Urothelium cell line (cell line): ENCODE measurements around the gene SLC27A2.

ENCODE experiments used
- DNase-seq: peaks from one replicate; pipeline ENCODE4 v3.0.0; 2011; ENCODE audit warnings: low spot score, mixed read lengths
- FAIRE-seq: peaks from 2 replicates; lab custom pipeline; 2011; peaks lifted over from hg19 to GRCh38; lab: Jason Lieb, UNC

SLC27A2 gene

DNA sequence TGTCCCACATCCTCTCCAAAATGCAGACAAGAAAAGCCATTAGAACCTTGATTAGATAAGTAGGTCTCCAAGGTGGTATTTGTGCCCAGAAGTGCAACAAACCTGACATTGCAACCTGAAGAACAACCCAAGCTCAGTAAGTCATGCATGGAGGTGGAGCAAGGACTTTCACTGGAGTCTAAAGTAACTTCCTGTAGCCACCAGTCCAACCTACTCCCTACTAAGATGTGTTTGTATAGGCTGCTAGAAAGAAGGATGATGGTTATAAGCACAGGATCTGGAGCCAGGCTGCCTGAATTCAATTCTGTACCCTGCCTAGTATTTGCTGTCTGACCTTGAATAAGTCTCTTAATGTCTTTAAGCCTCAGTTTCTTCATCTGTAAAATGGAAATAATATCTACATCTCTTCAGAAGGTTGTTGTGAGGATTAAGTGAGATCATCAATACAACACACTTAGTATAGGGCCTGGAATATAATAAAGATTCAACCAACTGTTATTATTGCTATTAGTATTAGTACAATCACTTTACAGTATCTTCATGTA lies 51.3 kb downstream of the SLC27A2 start:
- DNase-seq, result no peak
- no peak for FAIRE-seq

DNA sequence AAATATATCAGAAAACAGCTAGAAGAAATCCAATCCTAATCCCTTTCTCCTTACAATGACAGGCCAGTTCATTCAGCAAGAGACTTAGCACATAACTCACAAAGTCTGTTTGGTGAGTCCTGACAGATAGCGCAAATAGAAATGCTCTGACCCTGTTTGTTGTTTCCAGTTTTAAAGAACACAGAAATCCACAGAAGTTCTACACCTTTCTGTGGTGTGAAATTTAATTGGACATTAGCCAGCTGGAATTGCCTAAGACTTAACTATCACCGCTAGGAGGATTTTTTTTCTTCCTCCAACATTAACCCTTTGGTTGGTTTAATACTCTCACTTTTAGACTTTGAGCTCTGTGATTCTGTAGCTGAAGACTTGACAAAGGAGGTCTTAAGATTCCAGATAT lies 52.8 kb downstream of the SLC27A2 start:
- FAIRE-seq (no peak), DNase-seq (no peak)

DNA sequence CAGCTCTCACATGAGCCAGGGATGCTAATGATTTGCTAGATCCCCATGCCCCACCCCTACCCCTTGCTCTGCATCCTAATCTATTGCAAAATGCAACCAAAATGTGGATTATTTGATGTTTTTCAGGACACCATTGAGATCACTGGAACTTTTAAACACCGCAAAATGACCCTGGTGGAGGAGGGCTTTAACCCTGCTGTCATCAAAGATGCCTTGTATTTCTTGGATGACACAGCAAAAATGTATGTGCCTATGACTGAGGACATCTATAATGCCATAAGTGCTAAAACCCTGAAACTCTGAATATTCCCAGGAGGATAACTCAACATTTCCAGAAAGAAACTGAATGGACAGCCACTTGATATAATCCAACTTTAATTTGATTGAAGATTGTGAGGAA lies 53.8 kb downstream of the SLC27A2 start:
- no peak for FAIRE-seq
- no peak for DNase-seq

DNA sequence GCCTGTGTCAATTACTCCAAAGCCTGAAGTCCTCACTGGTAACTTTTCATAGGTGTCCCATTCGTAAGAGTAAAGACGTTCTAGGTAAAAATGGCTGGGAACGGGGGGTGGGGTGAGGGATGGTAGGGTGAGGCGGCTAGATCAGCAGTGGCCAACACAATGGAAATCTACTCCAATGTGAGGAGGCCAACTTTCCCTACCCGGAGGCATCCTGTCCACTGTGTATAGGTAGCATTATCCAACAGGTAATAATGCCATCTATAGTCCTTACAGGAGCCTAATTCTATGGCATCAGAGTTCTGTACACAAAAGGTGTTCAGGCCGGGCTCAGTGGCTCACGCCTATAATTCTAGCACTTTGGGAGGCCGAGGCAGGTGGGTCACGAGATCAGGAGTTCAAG lies 54.4 kb downstream of the SLC27A2 start:
- FAIRE-seq (no peak), DNase-seq (no peak)

DNA sequence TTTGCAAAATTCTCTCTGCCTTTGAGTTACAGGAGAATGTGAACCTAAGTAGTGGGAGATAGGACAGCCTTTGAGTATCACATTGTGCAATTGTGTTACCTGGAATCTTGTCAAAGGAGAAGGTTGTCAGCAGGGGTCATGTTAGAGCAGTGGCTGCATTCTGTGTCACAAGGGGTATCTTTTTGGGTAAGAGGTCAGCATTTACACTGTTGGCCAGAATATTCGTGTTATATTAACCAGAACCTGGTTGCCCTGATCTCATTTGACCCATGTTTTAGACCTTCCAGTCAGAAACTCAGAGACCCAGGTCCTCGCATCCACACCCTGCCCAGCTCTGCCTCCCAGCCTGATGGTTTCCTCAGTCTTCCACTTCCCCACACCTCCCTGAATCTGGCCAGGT lies 56.3 kb downstream of the SLC27A2 start:
- no peak for FAIRE-seq
- DNase-seq, result no peak

DNA sequence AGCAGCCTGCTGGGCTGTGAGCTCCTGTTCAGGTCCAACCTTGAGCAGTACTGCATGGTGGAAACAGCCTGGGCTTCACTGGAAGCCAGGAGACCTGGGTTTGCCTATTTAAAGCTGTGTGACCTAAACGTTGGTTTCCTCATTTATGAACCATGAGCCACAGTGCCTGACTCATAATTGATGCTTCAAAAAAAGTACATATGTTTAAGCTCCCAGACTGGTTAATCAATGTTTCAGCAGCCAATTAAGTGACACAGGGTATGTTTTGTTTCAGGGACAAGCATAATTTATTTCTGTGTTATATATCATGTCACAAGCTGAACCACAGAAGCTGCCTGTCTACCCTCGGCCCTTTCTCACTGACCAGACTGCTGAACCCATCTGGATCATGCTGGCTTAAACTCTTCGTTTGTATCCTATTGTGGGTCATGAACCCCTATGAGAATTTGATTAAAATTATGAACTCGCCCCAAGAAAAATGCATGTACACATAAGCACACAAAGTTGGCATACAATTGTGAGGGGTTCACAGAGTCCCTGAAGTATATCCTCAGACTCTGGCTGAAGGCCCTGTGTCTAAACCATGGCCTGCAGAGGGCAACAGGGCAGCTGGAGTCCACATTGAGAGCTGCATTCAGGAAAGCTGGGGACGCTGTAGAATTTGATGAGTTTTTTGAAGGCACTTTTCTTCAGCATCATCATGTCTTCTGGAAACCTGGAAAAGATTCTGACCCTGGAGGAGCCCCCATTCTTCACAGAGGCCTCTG lies 59.9 kb downstream of the SLC27A2 start:
- no peak for DNase-seq
- FAIRE-seq, result no peak

DNA sequence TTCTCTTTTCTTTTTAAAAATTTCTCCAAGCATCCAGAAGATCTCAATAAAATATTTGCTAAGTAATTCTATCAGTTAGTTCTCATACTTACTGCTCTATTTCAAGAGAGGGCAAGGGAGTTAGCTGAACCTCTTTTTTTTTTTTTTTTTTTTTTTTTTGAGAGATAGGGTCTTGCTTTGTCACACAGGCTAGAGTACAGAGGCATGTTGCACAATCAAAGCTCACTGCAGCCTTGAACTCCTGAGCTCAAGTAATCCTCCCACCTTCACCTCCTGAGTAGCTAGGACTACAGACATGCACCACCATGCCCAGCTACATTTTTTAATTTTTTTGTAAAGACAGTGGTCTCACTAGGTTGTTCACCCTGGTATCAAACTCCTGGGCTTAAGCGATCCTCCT lies 62.2 kb downstream of the SLC27A2 start:
- DNase-seq, result no peak
- no peak for FAIRE-seq

DNA sequence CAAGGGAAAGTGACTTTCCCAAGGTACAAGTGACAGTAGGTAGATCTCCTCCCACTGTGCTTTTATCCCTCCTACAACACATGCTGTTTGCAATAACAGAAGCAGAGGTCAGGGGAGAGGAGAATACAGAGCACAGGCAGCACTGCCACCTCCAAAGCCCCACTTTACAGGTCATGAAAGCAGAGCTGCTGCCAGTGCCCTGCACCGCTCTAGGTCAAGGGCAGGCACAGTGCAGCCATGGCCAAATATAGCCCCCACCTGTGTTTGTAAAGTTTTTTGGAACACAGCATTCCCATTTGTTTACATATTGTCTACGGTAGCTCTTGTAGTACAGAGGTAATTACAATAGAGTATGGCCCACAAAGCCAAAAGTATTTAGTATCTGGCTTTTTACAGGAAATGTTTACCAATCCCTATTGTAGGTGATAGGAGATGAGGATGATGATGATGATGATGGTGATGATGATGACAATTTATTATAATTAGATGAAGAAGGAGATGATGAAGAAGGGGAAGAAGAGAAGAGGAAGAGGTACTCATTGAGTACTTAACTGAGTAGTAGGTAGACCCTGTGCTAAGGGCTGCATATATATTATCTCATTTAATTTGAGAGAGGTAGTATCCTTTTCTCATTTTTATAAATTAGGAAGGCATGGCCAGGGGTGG lies 63.1 kb downstream of the SLC27A2 start:
- FAIRE-seq, result no peak
- no peak for DNase-seq

DNA sequence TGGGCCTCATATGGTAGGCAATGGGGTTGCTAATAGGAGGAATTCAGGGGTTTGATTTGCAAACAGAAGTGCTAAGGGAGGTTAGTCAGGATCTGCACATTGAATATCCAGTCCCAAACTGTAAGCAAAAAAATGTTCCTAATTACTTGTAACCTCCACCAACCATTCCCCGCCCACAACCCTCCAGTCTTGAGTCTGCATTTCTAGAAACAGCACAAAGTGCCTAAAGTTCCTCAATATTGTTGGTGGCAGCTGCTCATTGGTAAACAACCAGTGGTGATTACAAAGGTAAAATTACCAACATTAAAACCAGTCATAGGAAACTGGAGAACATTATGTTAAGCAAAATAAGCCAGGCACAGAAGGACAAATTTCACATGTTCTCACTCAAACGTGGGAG lies 64.6 kb downstream of the SLC27A2 start:
- DNase-seq (no peak), FAIRE-seq (no peak)

DNA sequence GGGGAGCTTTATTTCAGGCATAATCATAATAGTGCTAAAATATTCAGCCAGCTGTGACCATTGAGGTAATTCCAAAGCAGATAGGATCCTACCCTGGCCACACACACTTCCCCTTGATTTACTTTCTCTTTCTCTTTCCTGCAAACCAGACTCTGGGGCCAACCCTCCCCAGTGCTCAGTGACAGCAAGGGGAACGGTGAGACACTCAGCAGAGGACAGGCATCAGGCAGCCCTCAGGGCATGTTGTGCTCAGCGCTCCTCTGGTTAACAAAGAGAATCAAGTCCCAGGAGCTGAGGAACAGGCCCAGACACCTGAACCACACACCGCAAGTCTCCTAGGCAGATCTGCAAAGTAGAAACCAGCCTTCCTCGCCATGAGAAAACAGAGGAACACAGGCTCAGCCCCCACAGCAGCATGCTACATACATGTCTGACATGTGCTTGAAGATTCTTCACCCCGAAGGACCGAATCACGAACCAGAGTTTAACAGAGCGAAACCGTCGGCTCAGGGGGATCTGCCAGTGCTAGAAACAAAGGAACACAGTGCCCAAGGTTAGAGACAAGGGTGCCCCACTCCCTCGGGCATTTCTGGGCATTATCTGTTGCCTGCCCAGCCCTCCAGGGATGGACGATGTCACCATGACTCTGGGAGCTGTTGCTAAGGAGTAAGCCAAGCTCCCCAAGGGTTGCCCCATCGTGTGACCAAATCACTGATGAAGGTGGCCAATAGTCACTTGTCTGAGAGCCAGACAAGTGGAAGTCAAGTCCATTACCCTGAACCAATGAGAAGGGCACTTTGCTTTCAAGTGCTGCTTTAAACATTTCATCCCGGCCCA lies 66.0 kb downstream of the SLC27A2 start:
- FAIRE-seq (no peak), DNase-seq (no peak)

DNA sequence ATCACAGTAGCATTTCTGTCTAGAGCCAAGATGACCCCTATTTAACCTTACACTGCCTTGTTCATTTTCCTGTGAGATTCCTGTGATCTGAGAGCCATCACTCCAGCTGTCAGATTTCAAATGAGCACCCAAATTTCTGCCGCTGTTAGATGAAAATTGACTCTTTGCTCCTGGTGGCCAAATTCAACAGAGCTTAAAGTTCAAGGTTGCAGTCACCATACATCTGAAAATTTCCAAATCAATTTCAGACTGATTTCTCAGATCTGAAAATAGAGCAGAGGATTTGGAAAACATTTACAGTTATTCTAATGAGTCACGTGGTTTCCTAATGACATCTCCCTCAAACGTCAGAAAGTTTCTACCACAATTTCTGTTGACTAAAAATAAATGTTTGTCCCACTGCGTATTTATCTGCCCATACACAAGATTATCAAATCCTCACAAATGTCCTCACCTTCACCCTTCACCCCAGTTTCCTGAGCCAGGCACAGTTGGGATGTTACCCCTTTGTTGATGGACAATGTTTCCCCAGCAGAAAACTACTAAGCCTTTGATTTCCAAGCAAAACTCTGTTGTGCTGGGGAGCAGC lies 67.1 kb downstream of the SLC27A2 start:
- DNase-seq (no peak), FAIRE-seq (no peak)

DNA sequence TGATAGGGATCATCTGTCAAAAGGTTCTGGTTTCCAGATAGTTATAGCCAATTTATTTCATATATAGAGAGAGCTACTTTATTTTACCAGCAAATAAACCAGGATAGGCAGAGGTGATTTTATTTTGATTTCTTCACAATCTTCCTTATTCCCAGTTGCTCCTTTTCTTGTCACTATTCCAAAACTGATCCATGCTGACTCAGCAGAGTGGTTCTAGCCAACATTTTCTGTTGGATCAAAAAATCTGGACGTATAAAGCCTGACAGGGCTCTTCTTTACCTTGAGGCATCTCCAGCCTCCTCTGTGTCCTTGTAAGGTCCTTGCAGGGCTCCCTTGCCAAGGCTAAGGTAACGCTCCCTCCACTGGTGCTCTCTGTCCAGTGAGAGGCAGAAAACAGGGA lies 67.7 kb downstream of the SLC27A2 start:
- no peak for DNase-seq
- FAIRE-seq, result no peak

DNA sequence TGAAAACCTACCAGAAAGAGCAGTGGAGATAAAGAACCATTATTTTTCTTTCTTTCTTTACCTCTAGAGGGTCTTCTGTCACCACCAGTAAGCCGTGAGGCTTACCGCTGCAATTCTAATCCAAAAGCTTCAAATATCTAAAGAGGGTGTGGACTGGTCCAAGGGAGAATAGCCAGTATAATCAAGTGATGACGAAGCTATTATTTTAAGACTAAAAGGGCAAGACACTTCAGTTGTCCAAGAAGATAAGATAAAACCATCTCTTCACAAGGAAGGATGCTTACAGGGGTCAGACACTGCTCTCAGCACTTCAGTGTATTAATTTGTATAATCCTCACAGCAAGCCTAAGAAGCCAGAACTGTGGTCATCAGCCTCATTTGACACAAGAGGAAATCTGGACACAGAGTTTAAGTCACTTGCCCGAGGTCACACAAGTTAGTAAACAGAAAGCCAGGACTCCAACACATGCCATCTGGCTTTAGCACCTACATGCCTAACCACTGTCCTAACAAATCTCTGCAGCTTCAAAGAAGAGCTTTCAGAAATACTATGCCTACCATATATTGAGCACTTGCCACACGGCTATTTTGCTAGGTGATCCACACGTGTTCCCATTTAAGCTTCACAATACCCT lies 68.9 kb downstream of the SLC27A2 start:
- no peak for FAIRE-seq
- no peak for DNase-seq

DNA sequence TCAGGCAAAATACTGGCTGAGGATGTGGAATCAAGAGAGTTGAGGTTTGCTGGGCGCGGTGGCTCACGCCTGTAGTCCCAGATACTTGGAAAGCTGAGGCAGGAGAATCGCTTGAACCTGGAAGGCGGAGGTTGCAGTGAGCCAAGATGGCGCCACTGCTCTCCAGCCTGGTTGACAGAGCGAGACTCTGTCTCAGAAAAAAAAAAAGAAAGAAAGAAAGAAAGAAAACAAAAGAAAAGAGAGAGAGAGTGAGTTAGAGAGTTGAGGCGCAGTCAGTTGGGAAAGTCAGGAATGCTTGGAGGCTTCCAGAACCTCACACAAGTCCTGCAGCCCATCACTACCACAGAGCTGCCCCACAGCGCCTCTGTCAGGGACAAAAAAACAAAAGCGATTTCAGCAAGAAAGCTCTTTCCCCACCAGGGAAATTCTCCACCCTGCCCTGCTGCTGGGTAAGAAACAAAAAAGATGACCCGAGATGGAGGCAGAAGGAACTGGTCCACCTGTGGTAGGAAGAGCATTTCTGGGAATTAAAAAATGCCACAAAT lies 69.7 kb downstream of the SLC27A2 start:
- DNase-seq (no peak), FAIRE-seq (no peak)

DNA sequence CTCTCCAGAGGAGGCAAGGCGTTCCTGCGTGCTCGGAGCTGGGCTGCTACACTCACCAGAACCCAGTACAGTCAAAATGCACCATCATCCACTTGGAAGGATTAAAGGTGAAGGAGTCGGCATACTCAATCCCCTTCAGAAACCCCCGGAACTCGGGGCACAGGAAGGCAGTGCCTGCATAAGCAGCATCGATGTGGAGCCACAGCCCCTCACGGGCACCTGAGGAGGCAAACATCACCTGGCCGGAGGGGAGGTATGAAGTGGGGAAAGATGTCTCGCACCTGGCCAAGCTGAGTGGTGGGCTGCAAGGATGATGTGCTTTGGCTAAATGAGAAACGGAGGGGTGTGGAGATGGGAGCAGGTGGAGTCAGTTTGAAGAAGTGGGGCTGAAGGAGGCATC lies 70.6 kb downstream of the SLC27A2 start:
- FAIRE-seq, result no peak
- DNase-seq, result no peak

DNA sequence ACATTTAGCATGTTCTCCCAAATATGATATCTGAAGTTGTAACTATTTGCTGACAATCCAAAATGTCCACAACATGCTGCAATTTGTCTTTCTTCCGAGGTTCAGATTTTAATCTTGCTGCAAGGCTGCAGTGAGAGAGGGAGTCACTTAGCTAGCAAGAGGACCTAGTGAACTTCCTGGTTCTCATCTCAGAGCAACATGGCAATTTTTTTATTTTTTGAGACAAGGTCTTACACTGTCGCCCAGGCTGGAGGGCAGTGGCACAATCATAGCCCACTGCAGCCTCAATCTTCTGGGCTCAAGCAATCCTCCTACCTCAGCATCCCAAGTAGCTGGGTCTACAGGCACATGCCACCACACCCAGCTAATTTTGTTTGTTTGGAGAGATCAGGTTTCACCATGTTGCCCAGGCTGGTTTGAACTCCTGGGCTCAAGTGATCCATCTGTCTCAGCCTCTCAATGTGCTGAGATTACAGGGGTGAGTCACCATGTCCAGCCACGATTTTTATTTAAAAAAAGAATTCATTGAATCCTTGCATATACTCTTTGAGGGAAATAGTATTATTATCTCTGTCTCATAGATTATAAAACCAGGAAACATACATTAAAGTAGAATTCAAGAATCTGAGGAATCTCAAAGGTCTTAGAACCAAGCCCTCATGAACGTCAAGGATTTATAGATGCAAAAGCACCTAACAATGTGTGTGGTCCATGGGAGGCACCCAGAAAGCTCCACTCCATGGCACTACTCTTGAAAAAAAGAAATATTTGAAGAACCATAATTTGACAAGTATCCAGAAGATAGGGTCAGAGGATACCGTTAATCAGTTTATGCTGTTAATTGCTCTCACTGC lies 74.4 kb downstream of the SLC27A2 start:
- DNase-seq (no peak), FAIRE-seq (no peak)

DNA sequence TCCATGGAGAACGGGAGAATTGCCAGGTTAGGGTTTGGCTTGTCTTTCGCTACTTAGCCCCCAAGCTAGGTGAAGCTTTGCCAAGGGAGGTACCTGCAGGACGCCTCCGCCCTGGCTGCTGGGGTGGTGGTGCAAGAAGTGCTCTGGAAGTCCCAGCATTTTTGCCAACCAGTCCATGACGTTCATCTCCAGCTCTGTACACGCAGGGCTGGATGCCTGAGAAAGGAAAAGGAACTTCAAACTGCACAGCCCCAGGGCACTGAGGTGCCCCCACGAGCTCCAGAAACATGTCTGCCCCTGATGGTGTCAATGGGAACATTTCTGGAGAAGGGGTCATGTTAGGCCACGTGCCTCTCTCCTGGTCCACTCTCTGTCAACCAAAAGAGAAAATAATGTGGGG lies 75.3 kb downstream of the SLC27A2 start:
- FAIRE-seq (no peak), DNase-seq (no peak)

DNA sequence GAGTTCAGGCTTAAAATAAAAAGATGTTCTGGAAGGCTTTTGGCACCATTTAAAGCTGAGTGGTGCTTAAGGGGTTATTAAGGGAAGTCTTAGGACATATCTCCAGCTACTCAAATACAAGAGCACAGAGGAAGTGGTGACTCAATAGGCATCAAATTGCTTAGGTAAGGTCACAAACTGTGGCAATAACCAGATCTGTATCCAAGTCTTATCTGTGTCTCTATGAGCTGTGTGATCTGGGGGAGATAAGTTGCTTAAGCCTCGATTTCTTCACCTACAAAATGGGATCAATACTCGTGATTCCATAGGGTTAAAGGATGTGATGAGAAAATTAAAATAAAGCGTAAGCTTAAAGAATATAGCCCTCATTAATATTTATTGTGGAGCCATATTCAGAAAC lies 75.9 kb downstream of the SLC27A2 start:
- no peak for DNase-seq
- FAIRE-seq, result no peak

DNA sequence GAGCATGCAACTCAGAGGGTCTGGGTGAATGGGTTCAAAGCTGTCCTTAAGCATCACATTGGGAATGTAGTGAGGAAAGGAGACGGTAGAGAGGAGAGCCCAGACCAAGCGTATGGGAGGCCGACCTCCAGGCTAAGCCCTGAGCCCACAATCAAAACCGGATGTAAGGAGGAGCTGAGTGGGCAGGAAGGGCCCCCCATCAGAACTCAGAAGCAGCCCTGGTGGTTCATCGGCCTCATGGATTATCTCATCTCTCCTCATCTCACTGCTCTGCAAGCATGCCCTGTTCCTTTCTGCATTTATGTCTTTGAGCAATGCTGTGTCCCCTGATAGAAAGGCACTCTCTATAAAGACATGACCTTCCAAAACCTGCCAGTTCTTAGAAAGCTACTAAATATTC lies 77.3 kb downstream of the SLC27A2 start:
- FAIRE-seq (no peak), DNase-seq (no peak)
